ENCODE measurements around the gene PGR.

PGR gene

DNA sequence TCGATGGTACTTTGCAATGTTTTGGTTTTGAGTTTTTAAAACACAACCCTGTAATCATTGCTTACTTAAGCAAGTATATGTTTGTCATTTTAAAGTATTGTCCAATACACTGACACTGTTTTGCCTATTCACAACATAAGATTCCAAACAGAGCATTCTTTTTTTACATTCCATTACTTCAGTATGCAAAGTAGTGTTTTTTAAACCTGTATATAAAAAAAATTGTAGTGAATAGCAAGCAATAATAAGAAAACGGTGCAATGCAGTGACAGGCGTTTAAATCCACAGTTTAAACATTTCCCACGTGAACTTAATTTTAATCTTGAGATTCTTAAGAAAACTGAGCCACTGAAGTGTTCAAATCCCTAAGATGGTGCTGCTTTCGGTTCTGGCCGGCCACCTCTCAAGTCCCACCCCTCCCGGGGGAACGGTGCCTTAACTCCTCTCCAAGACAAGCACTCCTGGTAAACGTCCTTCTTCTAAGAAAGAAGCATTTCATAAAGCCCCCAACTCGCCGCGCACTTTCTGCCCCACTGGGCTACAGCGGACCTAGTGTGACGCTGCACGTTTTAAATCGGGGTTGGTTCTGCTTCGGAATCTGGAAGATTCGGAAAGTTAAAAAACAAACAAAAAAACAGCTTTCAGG, 2.9 kb downstream of the PGR start:
- H3K27ac ChIP-seq (ENCODE audit: low read length): no peak overlapping the region
- no peaks in the 10 kb centered on the region for H3K36me3 ChIP-seq (ENCODE audit: control insufficient read depth in 1 of 2, insufficient read depth in 2 of 2, low read length in 2 of 2)
- peaks cover 5% of the 10 kb centered on the region for H3K27me3 ChIP-seq (ENCODE audit: low read depth, low read length)
- no peaks in the 10 kb centered on the region for H3K9me3 ChIP-seq (ENCODE audit: control insufficient read depth in 1 of 2, low read length in 2 of 2)
- peak overlapping the region; percentile 43 to 88 for H3K4me3 ChIP-seq (ENCODE audit: low read depth in 1 of 2, low read length in 2 of 2)
- H3K4me1 ChIP-seq (ENCODE audit: control insufficient read depth in 1 of 2, insufficient read depth in 2 of 2, low read length in 2 of 2): peaks cover 0 to 5% of the 10 kb centered on the region in 2 donors

DNA sequence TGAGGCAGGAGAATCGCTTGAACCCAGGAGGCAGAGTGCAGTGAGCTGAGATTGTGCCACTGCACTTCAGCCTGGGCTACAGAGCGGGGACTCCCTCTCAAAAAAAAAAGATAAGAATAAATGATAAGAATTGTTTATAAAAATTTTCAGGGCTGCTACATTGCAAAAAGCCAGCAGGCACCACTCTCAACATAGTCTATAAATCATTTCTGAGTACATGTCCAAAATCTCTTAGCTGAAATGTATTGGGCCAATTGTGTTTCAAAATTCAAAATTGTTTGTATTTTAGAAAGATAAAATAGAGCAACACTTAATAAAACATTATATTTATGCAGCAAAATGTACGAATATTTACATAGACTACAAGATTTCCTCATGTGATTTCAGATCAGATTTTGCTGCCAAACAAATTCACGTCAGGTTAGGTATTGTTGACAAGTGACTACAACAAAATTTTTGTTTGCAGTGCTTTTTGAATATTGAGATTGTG, 13.9 kb downstream of the PGR start:
- H3K4me3 ChIP-seq (ENCODE audit: low read depth in 1 of 2, low read length in 2 of 2): no peak overlapping the region
- H3K36me3 ChIP-seq (ENCODE audit: control insufficient read depth in 1 of 2, insufficient read depth in 2 of 2, low read length in 2 of 2): no peaks in the 10 kb centered on the region
- peaks cover 0 to under 1% of the 10 kb centered on the region in 2 donors for H3K4me1 ChIP-seq (ENCODE audit: control insufficient read depth in 1 of 2, insufficient read depth in 2 of 2, low read length in 2 of 2)
- no peaks in the 10 kb centered on the region for H3K27me3 ChIP-seq (ENCODE audit: low read depth, low read length)
- no peak overlapping the region for H3K27ac ChIP-seq (ENCODE audit: low read length)
- no peaks in the 10 kb centered on the region for H3K9me3 ChIP-seq (ENCODE audit: control insufficient read depth in 1 of 2, low read length in 2 of 2)

DNA sequence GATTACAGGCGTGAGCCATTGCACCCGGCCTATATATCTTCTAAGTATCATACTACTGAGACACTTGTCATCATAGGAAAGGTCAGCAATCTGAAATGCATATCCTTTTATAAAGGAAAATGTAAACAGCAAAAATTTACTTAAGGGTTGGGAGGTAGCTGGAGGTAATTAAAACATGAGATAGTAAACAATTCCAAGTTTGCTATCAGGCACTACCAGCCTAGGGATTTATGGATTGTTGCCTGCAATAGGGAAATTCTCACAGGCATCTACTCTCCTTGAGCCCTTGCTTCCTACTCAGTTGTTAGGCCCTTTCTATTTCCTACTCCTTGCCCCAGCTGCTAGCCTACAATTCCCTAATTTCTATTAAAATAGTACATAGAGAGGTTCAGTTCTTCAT, 16.1 kb downstream of the PGR start:
- no peaks in the 10 kb centered on the region for H3K27me3 ChIP-seq (ENCODE audit: low read depth, low read length)
- H3K4me3 ChIP-seq (ENCODE audit: low read depth in 1 of 2, low read length in 2 of 2): no peak overlapping the region
- H3K36me3 ChIP-seq (ENCODE audit: control insufficient read depth in 1 of 2, insufficient read depth in 2 of 2, low read length in 2 of 2): no peaks in the 10 kb centered on the region
- H3K4me1 ChIP-seq (ENCODE audit: control insufficient read depth in 1 of 2, insufficient read depth in 2 of 2, low read length in 2 of 2): no peaks in the 10 kb centered on the region
- no peak overlapping the region for H3K27ac ChIP-seq (ENCODE audit: low read length)
- no peaks in the 10 kb centered on the region for H3K9me3 ChIP-seq (ENCODE audit: control insufficient read depth in 1 of 2, low read length in 2 of 2)

DNA sequence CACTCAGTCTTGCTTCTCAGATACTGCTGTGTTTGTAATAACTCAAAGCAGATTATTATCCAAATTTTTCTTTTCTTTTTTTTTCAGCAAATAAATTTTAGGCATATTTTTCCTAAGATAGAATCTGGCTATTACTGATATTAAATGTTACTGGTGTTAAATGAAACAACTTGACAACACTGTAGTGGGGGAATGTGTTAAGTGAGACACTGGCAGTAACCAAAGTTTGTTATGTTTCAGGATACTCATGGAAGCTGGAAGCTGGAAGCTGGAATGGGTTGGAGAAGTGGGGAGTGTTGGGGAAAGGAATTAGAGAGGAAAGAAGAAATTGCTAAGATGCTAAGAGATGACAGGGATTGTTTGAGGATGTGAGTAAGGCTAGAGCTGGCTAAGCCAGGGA, 24.9 kb downstream of the PGR start:
- H3K27ac ChIP-seq (ENCODE audit: low read length): no peak overlapping the region
- H3K36me3 ChIP-seq (ENCODE audit: control insufficient read depth in 1 of 2, insufficient read depth in 2 of 2, low read length in 2 of 2): no peaks in the 10 kb centered on the region
- no peak overlapping the region for H3K4me3 ChIP-seq (ENCODE audit: low read depth in 1 of 2, low read length in 2 of 2)
- no peaks in the 10 kb centered on the region for H3K4me1 ChIP-seq (ENCODE audit: control insufficient read depth in 1 of 2, insufficient read depth in 2 of 2, low read length in 2 of 2)
- no peaks in the 10 kb centered on the region for H3K27me3 ChIP-seq (ENCODE audit: low read depth, low read length)
- H3K9me3 ChIP-seq (ENCODE audit: control insufficient read depth in 1 of 2, low read length in 2 of 2): peaks cover 0 to 2% of the 10 kb centered on the region in 2 donors

DNA sequence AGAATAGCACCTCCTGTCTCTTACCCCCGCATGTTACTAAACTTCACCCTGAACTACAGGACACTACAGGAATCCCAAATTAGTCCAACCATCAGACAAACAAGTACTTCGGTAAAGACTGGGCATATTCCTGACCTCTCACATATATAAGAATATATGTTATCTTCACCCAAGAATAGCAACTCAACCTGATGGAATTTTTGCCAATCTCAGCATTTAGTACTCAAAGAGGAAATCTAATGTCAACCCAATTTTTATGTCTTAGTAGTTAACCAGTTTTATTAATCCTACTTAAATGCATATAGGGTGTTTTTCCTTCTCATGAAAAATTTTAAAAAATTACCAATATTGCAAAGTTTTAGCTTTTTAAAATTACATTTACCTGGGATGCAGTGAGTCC, 26.2 kb downstream of the PGR start:
- Histone ChIP-seq H3K27ac (ENCODE audit: low read length) (no peak overlapping the region), H3K4me3 (ENCODE audit: low read depth in 1 of 2, low read length in 2 of 2) (no peak overlapping the region), H3K36me3 (ENCODE audit: control insufficient read depth in 1 of 2, insufficient read depth in 2 of 2, low read length in 2 of 2) (no peaks in the 10 kb centered on the region), H3K9me3 (ENCODE audit: control insufficient read depth in 1 of 2, low read length in 2 of 2) (peaks cover 0 to 2% of the 10 kb centered on the region in 2 donors), H3K27me3 (ENCODE audit: low read depth, low read length) (no peaks in the 10 kb centered on the region), H3K4me1 (ENCODE audit: control insufficient read depth in 1 of 2, insufficient read depth in 2 of 2, low read length in 2 of 2) (no peaks in the 10 kb centered on the region)

DNA sequence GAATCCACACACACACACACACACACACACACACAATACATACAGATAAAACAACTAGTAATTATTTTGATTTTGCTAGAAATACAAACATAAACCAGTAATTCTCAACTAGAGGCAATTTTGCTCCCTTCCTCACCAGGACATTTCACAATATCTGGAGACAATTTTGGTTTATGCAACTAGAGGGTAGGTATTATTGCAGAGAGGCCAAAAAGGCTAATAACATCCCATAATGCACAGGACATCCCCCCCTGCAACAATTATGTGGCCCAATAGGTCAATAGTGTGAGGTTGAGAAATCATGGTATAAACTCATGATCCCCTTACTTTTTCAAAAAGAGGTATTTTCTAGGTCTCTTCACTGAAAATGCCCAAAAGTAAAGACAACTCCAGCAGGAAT, 29.0 kb downstream of the PGR start:
- Histone ChIP-seq H3K4me3 (ENCODE audit: low read depth in 1 of 2, low read length in 2 of 2) (no peak overlapping the region), H3K4me1 (ENCODE audit: control insufficient read depth in 1 of 2, insufficient read depth in 2 of 2, low read length in 2 of 2) (peaks cover 0 to 7% of the 10 kb centered on the region in 2 donors), H3K27ac (ENCODE audit: low read length) (no peak overlapping the region), H3K9me3 (ENCODE audit: control insufficient read depth in 1 of 2, low read length in 2 of 2) (no peaks in the 10 kb centered on the region), H3K36me3 (ENCODE audit: control insufficient read depth in 1 of 2, insufficient read depth in 2 of 2, low read length in 2 of 2) (no peaks in the 10 kb centered on the region), H3K27me3 (ENCODE audit: low read depth, low read length) (no peaks in the 10 kb centered on the region)

DNA sequence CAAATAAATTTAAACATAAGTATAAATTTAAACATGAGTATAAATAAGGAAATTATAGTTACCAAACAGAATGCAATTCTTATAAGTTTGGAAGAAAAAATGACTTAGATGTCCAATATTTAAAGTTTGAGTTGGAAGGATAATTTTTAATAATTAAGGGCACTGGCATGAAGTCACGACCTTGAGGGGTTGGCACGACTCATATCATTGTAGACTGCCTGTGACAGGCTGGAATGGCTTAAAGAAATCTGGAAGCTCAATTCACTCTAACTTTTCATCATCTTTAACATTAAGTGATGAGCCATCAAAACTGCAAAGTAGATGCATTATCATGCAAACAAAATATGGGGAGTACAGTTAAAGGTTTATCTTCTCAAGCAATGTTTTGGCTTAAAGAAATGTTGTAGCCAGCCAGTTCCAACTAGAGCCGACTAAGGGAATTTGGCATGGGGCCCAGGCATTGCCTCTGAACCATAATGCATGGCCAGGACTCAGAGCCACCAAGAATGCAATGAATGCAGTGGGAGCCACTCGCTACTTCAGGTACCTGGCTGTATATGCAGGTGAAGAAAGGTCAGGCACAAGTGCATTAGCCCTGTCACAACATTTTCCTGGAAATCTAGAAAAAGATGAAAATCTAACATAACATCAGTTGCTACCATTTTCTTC, 33.4 kb downstream of the PGR start:
- no peak overlapping the region for H3K27ac ChIP-seq (ENCODE audit: low read length)

DNA sequence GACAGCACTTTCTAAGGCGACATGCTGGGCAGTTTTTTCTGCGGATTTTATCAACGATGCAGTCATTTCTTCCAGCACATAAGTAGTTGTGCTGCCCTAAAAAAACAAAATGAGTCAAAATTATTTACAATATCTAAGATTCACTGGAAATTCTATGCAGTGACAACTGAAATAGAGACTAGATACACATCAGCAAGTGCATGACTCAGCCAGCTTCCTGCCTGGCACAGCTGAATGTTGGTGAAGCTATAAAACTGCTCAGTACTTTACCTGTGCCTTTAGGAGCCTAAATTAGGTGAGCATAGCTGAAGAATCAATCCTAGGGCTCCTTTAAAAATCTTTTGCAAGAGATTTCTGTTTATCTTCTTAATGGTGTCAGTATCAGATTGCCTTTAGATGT, 37.8 kb downstream of the PGR start:
- Histone ChIP-seq H3K9me3 (ENCODE audit: control insufficient read depth in 1 of 2, low read length in 2 of 2) (peaks cover 0 to 4% of the 10 kb centered on the region in 2 donors), H3K27ac (ENCODE audit: low read length) (no peak overlapping the region), H3K4me1 (ENCODE audit: control insufficient read depth in 1 of 2, insufficient read depth in 2 of 2, low read length in 2 of 2) (peaks cover 0 to 7% of the 10 kb centered on the region in 2 donors), H3K27me3 (ENCODE audit: low read depth, low read length) (no peaks in the 10 kb centered on the region), H3K4me3 (ENCODE audit: low read depth in 1 of 2, low read length in 2 of 2) (no peak overlapping the region), H3K36me3 (ENCODE audit: control insufficient read depth in 1 of 2, insufficient read depth in 2 of 2, low read length in 2 of 2) (peaks cover 0 to 5% of the 10 kb centered on the region in 2 donors)

More for the DNA sequence above, 33.4 kb downstream of the PGR start:
- H3K36me3 ChIP-seq (ENCODE audit: control insufficient read depth in 1 of 2, insufficient read depth in 2 of 2, low read length in 2 of 2): no peaks in the 10 kb centered on the region
- no peaks in the 10 kb centered on the region for H3K9me3 ChIP-seq (ENCODE audit: control insufficient read depth in 1 of 2, low read length in 2 of 2)
- H3K4me1 ChIP-seq (ENCODE audit: control insufficient read depth in 1 of 2, insufficient read depth in 2 of 2, low read length in 2 of 2): peaks cover 0 to 7% of the 10 kb centered on the region in 2 donors
- no peak overlapping the region for H3K4me3 ChIP-seq (ENCODE audit: low read depth in 1 of 2, low read length in 2 of 2)
- no peaks in the 10 kb centered on the region for H3K27me3 ChIP-seq (ENCODE audit: low read depth, low read length)

DNA sequence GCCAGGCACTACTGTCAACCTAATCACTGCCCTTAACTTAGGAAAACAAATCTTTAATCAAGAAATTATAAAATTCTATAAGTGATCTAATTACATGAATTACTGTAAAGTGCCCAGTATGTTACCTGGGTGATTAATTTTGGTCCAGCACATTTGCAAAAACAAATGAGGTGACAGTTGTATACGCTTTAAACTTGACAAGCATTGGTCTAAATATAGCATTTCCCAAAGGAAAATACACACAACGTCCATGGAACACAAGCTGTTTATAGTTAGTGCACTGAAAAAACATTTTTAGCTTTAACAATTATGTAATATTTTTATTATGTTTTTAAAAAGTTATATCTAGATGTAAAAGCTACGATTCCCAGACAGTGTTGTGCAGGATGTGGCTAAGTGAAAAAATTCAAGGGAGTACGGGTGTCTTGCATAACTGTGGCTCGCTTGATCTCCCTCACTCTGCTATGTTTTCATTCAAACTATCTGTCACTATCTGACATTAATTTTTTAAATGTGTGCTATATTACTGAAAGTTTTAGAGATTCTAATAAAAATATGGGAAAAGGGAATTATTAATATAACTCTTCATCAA, 38.8 kb downstream of the PGR start:
- Histone ChIP-seq H3K4me3 (ENCODE audit: low read depth in 1 of 2, low read length in 2 of 2) (no peak overlapping the region), H3K4me1 (ENCODE audit: control insufficient read depth in 1 of 2, insufficient read depth in 2 of 2, low read length in 2 of 2) (no peaks in the 10 kb centered on the region), H3K9me3 (ENCODE audit: control insufficient read depth in 1 of 2, low read length in 2 of 2) (peaks cover 0 to 4% of the 10 kb centered on the region in 2 donors), H3K27ac (ENCODE audit: low read length) (no peak overlapping the region), H3K27me3 (ENCODE audit: low read depth, low read length) (no peaks in the 10 kb centered on the region), H3K36me3 (ENCODE audit: control insufficient read depth in 1 of 2, insufficient read depth in 2 of 2, low read length in 2 of 2) (peaks cover 0 to 5% of the 10 kb centered on the region in 2 donors)

DNA sequence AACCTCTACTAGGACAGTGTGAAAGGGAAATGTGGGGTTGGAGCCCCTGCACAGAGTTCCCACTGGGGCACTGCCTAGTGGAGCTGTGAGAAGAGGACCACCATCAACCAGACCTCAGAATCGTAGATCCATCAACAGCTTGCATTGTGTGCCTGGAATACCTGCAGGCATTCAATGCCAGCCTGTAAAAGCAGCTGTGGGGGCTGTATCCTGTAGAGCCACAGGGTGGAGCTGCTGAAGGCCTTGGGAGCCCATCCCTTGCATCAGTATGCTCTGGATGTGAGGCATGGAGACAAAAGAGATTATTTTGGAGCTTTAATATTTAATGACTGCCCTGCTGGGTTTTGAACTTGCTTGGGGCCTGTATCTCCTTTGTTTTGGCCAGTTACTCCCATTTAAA, 46.3 kb downstream of the PGR start:
- H3K36me3 ChIP-seq (ENCODE audit: control insufficient read depth in 1 of 2, insufficient read depth in 2 of 2, low read length in 2 of 2): peaks cover 0 to 8% of the 10 kb centered on the region in 2 donors

DNA sequence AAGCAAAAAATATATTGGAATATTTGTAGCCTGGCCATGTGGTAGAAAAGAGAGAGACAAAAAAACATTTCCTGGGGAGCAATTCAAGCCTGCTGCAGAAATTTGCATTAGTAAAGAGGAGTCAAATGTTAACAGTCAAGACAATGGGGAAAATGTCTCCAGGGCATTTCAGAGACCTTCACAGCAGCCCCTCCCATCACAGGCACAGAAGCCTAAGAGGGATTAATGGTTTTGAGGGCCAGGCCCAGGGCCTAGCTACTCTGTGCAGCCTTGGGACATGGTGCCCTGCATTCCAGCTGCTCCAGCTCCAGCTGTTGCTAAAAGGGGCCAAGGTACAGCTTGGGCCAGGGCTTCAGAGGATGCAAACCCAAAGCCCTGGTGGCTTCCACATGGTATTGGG, 46.8 kb downstream of the PGR start:
- no peak overlapping the region for H3K4me3 ChIP-seq (ENCODE audit: low read depth in 1 of 2, low read length in 2 of 2)
- H3K4me1 ChIP-seq (ENCODE audit: control insufficient read depth in 1 of 2, insufficient read depth in 2 of 2, low read length in 2 of 2): no peaks in the 10 kb centered on the region
- no peak overlapping the region for H3K27ac ChIP-seq (ENCODE audit: low read length)
- peaks cover 0 to 7% of the 10 kb centered on the region in 2 donors for H3K36me3 ChIP-seq (ENCODE audit: control insufficient read depth in 1 of 2, insufficient read depth in 2 of 2, low read length in 2 of 2)
- H3K9me3 ChIP-seq (ENCODE audit: control insufficient read depth in 1 of 2, low read length in 2 of 2): peaks cover 0 to 14% of the 10 kb centered on the region in 2 donors
- H3K27me3 ChIP-seq (ENCODE audit: low read depth, low read length): no peaks in the 10 kb centered on the region

More for the DNA sequence above, 46.3 kb downstream of the PGR start:
- Histone ChIP-seq H3K9me3 (ENCODE audit: control insufficient read depth in 1 of 2, low read length in 2 of 2) (peaks cover 0 to 16% of the 10 kb centered on the region in 2 donors), H3K27ac (ENCODE audit: low read length) (no peak overlapping the region), H3K27me3 (ENCODE audit: low read depth, low read length) (no peaks in the 10 kb centered on the region), H3K4me1 (ENCODE audit: control insufficient read depth in 1 of 2, insufficient read depth in 2 of 2, low read length in 2 of 2) (no peaks in the 10 kb centered on the region), H3K4me3 (ENCODE audit: low read depth in 1 of 2, low read length in 2 of 2) (no peak overlapping the region)
